Measurements from ENCODE around the gene AMY2B. TPM values are rescaled to one million over a fixed set of nuclear protein-coding genes. Genes with fewer than 3 reads are reported as not detected.
A peak's percentile ranks its signal among the peaks of the same experiment; 100 is the strongest.
"Not testable (repeated sequence)": the region's sequence is repeated elsewhere in the genome, so short reads cannot be mapped to it uniquely, and the experiment has no call there.

AMY2B gene
- 1,000 to 10,000 TPM in 1 of 2 donors, 100 to 1,000 TPM in 1; 894 to 1,483 TPM for total RNA-seq

GRCh38 chr1:103571289-103571688, at the start of gene AMY2B:
Gene AMY2B, plus strand, starts transcription at chr1:103571589. Its CDS starts 14 bp downstream, at chr1:103571603.
- Histone ChIP-seq H3K4me3 (peak within 1 kb of the TSS in 1 of 2 donors; percentile 4), H3K27ac (peak within 1 kb of the TSS; percentile 50 to 79 (median 66)), H3K4me1 (peaks cover 32% of the 10 kb centered on the region)
- DNase-seq; intact Hi-C loops (cut with DNase I); H3K27me3 ChIP-seq; H3K36me3 ChIP-seq (replicated peaks in 1 of 2; ENCODE audit: insufficient read depth in 1 of 2, low read depth in 2 of 2); ATAC-seq; H3K9me3 ChIP-seq: not testable (repeated sequence)
- 31 to 52% methylated on average over 2 of the region's 2 CpGs for WGBS, 2 donors

- TF ChIP-seq, protein P1, sequence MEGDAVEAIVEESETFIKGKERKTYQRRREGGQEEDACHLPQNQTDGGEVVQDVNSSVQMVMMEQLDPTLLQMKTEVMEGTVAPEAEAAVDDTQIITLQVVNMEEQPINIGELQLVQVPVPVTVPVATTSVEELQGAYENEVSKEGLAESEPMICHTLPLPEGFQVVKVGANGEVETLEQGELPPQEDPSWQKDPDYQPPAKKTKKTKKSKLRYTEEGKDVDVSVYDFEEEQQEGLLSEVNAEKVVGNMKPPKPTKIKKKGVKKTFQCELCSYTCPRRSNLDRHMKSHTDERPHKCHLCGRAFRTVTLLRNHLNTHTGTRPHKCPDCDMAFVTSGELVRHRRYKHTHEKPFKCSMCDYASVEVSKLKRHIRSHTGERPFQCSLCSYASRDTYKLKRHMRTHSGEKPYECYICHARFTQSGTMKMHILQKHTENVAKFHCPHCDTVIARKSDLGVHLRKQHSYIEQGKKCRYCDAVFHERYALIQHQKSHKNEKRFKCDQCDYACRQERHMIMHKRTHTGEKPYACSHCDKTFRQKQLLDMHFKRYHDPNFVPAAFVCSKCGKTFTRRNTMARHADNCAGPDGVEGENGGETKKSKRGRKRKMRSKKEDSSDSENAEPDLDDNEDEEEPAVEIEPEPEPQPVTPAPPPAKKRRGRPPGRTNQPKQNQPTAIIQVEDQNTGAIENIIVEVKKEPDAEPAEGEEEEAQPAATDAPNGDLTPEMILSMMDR (IDR thresholded peaks at IDR 0.05), result no peak
- TF ChIP-seq POLR2A (IDR thresholded peaks at IDR 0.05), result no peak
- Histone ChIP-seq H3K4me3 (no peak overlapping the region), H3K27ac (no peak overlapping the region), H3K4me1 (peaks cover 17% of the 10 kb centered on the region), H3K9me3 (no peaks in the 10 kb centered on the region), H3K27me3 (no peaks in the 10 kb centered on the region), H3K36me3 (replicated peaks in 1 of 2; ENCODE audit: insufficient read depth in 1 of 2, low read depth in 2 of 2) (no peaks in the 10 kb centered on the region)
- no peak for ATAC-seq
- no peak for DNase-seq
- intact Hi-C loops (cut with DNase I), result no loop called here
- WGBS, 2 donors, result 88 to 96% methylated on average over 3 of the region's 3 CpGs
Observed at GRCh38 chr1:103523346-103523745, 48.0 kb upstream of the AMY2B start.

DNA sequence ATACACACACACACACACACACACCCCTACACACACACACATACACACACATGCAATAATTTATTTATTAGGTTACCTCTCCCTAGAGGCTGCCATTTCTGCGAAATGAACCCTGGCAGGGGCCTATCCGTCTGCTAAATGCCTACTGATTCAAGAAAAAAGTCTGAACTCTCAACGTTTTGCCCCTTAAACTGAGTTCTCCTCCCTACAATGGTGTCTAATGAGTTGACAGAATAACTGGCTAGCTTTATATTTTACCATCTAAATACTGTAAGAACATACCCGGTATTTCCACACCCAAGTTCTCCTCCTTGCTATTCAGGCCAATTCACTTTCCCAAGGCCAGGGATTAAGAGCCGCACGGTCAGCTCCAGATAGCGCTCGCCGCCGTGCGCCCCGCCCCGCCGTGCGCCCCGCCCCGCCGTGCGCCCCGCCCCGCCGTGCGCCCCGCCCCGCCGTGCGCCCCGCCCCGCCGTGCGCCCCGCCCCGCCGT, 46.2 kb upstream of the AMY2B start:
- no peaks in the 10 kb centered on the region for H3K36me3 ChIP-seq (replicated peaks in 1 of 2; ENCODE audit: insufficient read depth in 1 of 2, low read depth in 2 of 2)
- ATAC-seq (peak; percentile 77), DNase-seq (peak in 2 of 4 donors; percentile 7 to 82)
- WGBS, 2 donors, result 2% methylated on average over 12 to 33 of the region's 34 CpGs
- H3K27me3 ChIP-seq, result no peaks in the 10 kb centered on the region
- H3K9me3 ChIP-seq, result no peaks in the 10 kb centered on the region
- peak overlapping the region in 3 of 4 donors; percentile 44 to 64 (median 47) for H3K27ac ChIP-seq
- no peak overlapping the region for H3K4me3 ChIP-seq
- no peak for TF ChIP-seq POLR2A (IDR thresholded peaks at IDR 0.05)
- TF ChIP-seq, protein P1 (IDR thresholded peaks at IDR 0.05), result no peak
- H3K4me1 ChIP-seq, result peaks cover 30% of the 10 kb centered on the region
- intact Hi-C loops (cut with DNase I), result no loop called here

- peaks cover 37% of the 10 kb centered on the region for H3K4me1 ChIP-seq
- peak; percentile 89 to 93 (median 91) for DNase-seq
- H3K4me3 ChIP-seq, result peak within 1 kb of the TSS; percentile 71 to 93
- H3K27ac ChIP-seq, result peak within 1 kb of the TSS; percentile 82 to 97 (median 94)
- WGBS, 2 donors, result 0 to 1% methylated on average over 44 to 49 of the region's 62 CpGs
- intact Hi-C loops (cut with DNase I), result no loop called here
- H3K36me3 ChIP-seq (replicated peaks in 1 of 2; ENCODE audit: insufficient read depth in 1 of 2, low read depth in 2 of 2), result no peaks in the 10 kb centered on the region
- peak; percentile 91 for ATAC-seq
- H3K27me3 ChIP-seq, result no peaks in the 10 kb centered on the region
- no peaks in the 10 kb centered on the region for H3K9me3 ChIP-seq
- TF ChIP-seq, protein P1 (IDR thresholded peaks at IDR 0.05), result no peak
- TF ChIP-seq POLR2A (IDR thresholded peaks at IDR 0.05), result peak in 2 of 3 donors; percentile 65 to 70
Observed at GRCh38 chr1:103525607-103526507, 45.5 kb upstream of the AMY2B start, which contains the start of gene RNPC3. Gene RNPC3, plus strand, starts transcription at chr1:103525699. Its CDS starts 372 bp downstream, at chr1:103526071.

GRCh38 chr1:103527331-103527730, 44.1 kb upstream of the AMY2B start:
- TF ChIP-seq, protein P1 (IDR thresholded peaks at IDR 0.05), result no peak
- no peak for DNase-seq
- H3K4me3 ChIP-seq, result peak overlapping the region in 1 of 2 donors; percentile 93
- H3K27ac ChIP-seq, result no peak overlapping the region
- peaks cover 50% of the 10 kb centered on the region for H3K4me1 ChIP-seq
- no peaks in the 10 kb centered on the region for H3K27me3 ChIP-seq
- no peaks in the 10 kb centered on the region for H3K36me3 ChIP-seq (replicated peaks in 1 of 2; ENCODE audit: insufficient read depth in 1 of 2, low read depth in 2 of 2)
- 18 to 23% methylated on average over 2 of the region's 2 CpGs for WGBS, 2 donors
- no peak for ATAC-seq
- no peaks in the 10 kb centered on the region for H3K9me3 ChIP-seq
- intact Hi-C loops (cut with DNase I), result no loop called here
